Nephron progenitor cell (in vitro differentiated cells): ENCODE data around the gene AK4.

Experiments used
- DNase-seq: peaks from one replicate; pipeline ENCODE4 v3.0.0; 2021
- H3K27ac Mint-ChIP-seq: 2 replicates; pipeline ENCODE4 v1.8.0; 2021; ENCODE audit warnings: mild to moderate bottlenecking, moderate library complexity, mixed read lengths
- H3K27me3 Mint-ChIP-seq: 2 replicates; pipeline ENCODE4 v1.8.0; 2021; ENCODE audit warnings: mild to moderate bottlenecking, low read depth, mixed read lengths; ENCODE audit not compliant: poor library complexity
- H3K36me3 Mint-ChIP-seq: 2 replicates; pipeline ENCODE4 v1.8.0; 2021; ENCODE audit warnings: low read depth, mixed read lengths
- H3K4me1 Mint-ChIP-seq: 2 replicates; pipeline ENCODE4 v1.8.0; 2021; ENCODE audit warnings: mixed read lengths
- H3K4me3 Mint-ChIP-seq: 2 replicates; pipeline ENCODE4 v1.8.0; 2021; ENCODE audit warnings: mild to moderate bottlenecking, moderate library complexity, mixed read lengths
- H3K9me3 Mint-ChIP-seq: 2 replicates; pipeline ENCODE4 v1.8.0; 2021; ENCODE audit warnings: mild to moderate bottlenecking, moderate library complexity, mixed read lengths
- TF ChIP-seq, protein P1 (sequence below): fragments of 200-600 bp; sonication (generic); IDR thresholded peaks from 2 replicates; pipeline ENCODE4 v1.5.0; 2021; ENCODE audit warnings: antibody characterized with exemption

The AK4 gene

DNA sequence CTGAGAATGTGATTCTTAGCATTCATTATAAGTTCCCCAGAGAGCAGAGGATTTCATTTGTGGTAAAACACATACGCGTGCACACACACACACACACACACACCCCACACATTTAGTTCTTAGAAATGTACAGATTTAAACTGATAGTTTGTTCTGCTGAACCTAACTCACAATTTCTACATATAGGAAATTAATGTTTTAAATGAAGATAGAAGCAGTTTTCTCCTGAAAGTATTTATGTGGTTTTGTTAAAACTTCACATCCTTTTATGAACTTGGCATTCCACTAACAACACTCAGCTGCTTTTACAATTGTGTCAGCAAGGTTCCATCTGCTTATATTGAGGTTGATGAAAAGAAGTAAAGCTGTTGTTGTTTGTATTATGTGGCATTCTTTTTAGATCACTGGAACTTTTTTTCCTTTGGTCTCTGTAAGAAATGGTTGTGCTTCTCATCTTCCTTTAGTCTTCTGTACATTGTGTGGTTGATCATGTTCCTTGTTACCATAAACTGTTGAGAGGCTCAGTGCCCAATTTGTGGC, 41.6 kb downstream of the AK4 start:
- no peak overlapping the region for H3K4me3 Mint-ChIP-seq
- no peaks in the 10 kb centered on the region for H3K9me3 Mint-ChIP-seq
- TF ChIP-seq, protein P1, sequence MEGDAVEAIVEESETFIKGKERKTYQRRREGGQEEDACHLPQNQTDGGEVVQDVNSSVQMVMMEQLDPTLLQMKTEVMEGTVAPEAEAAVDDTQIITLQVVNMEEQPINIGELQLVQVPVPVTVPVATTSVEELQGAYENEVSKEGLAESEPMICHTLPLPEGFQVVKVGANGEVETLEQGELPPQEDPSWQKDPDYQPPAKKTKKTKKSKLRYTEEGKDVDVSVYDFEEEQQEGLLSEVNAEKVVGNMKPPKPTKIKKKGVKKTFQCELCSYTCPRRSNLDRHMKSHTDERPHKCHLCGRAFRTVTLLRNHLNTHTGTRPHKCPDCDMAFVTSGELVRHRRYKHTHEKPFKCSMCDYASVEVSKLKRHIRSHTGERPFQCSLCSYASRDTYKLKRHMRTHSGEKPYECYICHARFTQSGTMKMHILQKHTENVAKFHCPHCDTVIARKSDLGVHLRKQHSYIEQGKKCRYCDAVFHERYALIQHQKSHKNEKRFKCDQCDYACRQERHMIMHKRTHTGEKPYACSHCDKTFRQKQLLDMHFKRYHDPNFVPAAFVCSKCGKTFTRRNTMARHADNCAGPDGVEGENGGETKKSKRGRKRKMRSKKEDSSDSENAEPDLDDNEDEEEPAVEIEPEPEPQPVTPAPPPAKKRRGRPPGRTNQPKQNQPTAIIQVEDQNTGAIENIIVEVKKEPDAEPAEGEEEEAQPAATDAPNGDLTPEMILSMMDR = no peak
- DNase-seq = no peak
- no peak overlapping the region for H3K27ac Mint-ChIP-seq
- no peaks in the 10 kb centered on the region for H3K27me3 Mint-ChIP-seq
- peaks cover 39% of the 10 kb centered on the region for H3K36me3 Mint-ChIP-seq
- H3K4me1 Mint-ChIP-seq = no peaks in the 10 kb centered on the region

DNA sequence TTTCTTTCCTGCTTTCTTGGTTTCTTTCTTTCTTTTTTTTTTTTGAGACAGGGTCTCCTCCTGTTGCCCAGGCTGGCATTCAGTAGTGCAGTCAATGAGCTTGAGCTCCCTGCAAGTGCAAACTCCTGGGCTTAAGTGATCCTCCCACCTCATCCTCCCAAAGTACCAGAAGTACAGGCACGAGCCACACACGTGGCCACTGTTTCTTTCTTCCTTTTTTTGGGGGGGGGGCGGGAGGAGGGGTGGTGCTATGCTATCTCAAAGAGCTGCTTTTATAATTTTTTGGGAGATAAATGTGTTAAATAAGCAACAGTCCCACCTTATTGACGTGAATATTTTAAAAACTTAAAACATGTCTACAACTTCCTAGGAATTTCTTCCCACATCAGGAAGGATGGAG, 42.2 kb downstream of the AK4 start:
- no peak for DNase-seq
- no peaks in the 10 kb centered on the region for H3K9me3 Mint-ChIP-seq
- H3K4me1 Mint-ChIP-seq = no peaks in the 10 kb centered on the region
- H3K4me3 Mint-ChIP-seq = no peak overlapping the region
- peaks cover 39% of the 10 kb centered on the region for H3K36me3 Mint-ChIP-seq
- H3K27me3 Mint-ChIP-seq = no peaks in the 10 kb centered on the region
- no peak overlapping the region for H3K27ac Mint-ChIP-seq
- TF ChIP-seq, protein P1 = no peak

DNA sequence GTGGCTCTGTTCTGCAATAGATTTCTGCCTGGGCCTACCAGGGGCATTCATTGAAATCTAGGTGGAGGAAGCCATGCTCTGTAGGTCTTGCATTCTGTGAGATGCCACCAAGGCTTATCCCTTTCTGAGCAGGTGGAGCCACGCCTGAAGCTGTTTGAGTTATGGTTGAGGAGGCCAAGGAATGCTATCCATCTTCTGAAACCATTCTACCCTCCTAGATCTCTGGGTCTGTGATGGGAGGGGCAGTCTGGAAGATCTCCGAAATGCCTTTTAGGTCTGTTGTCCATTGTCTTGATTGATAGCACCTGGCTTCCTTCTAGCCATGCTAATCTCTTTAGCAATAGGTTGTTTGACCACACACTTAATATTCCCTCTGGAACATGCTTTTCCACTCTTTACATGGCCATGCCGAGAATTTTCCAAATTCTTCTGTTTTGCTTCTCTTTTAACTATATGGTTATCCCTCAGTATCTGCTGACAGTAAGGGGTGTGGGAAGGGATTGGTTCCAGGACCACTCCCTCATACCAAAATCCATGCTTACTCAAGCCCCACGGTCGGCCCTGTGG, 45.2 kb downstream of the AK4 start:
- DNase-seq = no peak
- H3K9me3 Mint-ChIP-seq = no peaks in the 10 kb centered on the region
- peaks cover 60% of the 10 kb centered on the region for H3K36me3 Mint-ChIP-seq
- no peaks in the 10 kb centered on the region for H3K27me3 Mint-ChIP-seq
- H3K4me1 Mint-ChIP-seq = no peaks in the 10 kb centered on the region
- H3K4me3 Mint-ChIP-seq = no peak overlapping the region
- no peak overlapping the region for H3K27ac Mint-ChIP-seq
- TF ChIP-seq, protein P1 = no peak

- no peak overlapping the region for H3K4me3 Mint-ChIP-seq
- TF ChIP-seq, protein P1 = no peak
- no peaks in the 10 kb centered on the region for H3K4me1 Mint-ChIP-seq
- peak overlapping the region; percentile 41 for H3K27ac Mint-ChIP-seq
- no peaks in the 10 kb centered on the region for H3K9me3 Mint-ChIP-seq
- H3K27me3 Mint-ChIP-seq = no peaks in the 10 kb centered on the region
- no peak for DNase-seq
- peaks cover 59% of the 10 kb centered on the region for H3K36me3 Mint-ChIP-seq
Measured at GRCh38 chr1:65195495-65196417, 47.8 kb downstream of the AK4 start.

DNA sequence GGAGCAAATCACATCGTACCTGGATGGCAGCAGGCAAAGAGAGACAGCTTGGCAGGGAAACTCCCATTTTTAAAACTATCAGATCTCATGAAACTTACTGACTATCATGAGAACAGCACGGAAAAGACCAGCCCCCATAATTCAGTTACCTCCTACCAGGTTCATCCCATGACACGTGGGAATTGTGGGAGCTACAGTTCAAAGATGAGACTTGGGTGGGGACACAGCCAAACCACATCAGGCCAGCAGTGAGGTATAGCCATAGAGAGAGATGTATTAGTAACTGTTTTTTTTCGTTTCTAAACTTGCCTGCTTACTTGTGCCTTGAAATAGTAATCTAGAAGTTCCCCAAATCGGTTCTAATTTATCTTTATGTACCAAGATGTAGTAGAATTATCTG, 48.9 kb downstream of the AK4 start:
- no peak for DNase-seq
- Mint-ChIP-seq H3K4me1 (no peaks in the 10 kb centered on the region), H3K27ac (no peak overlapping the region), H3K9me3 (no peaks in the 10 kb centered on the region), H3K4me3 (no peak overlapping the region), H3K27me3 (peaks cover 3% of the 10 kb centered on the region), H3K36me3 (peaks cover 57% of the 10 kb centered on the region)
- TF ChIP-seq, protein P1 = no peak
